GM12891 (cell line): ENCODE measurements around the gene DNAH3.
"Not testable (repeated sequence)": the region's sequence is repeated elsewhere in the genome, so short reads cannot be mapped to it uniquely, and the experiment has no call there.

ENCODE experiments used
- POLR2A ChIP-seq: IDR thresholded peaks from 2 replicates; pipeline ENCODE4 v1.6.1; 2011; ENCODE audit warnings: low read depth, low read length, control low read depth
- POLR2AphosphoS5 ChIP-seq: IDR thresholded peaks from 2 replicates; pipeline ENCODE4 v1.6.1; 2011; ENCODE audit warnings: low read depth, low read length, control low read depth
- TAF1 ChIP-seq: IDR thresholded peaks from 2 replicates; pipeline ENCODE4 v1.6.1; 2011; ENCODE audit warnings: low read depth, low read length, control low read depth

DNA sequence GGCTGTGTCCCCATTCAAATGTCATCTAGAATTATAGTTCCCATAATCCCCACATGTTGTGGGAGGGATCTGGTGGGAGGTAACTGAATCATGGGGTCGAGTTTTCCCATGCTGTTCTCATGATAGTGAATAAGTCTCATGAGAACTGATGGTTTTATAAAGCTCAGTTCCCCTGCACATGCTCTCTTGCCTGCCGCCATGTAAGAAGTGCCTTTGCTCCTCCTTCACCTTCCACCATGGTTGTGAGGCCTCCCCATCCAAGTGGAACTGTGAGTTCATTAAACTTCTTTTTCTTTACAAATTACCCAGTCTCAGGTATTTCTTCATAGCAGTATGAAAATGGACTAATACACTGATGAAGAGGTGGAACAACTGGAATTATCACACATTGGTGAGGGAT is 55.9 kb downstream of the DNAH3 start:
- not testable (repeated sequence) for TF ChIP-seq POLR2A, POLR2AphosphoS5, TAF1
